ENCODE results near the gene PNMA6F.
"Not testable (repeated sequence)": the region's sequence is repeated elsewhere in the genome, so short reads cannot be mapped to it uniquely, and the experiment has no call there.

PNMA6F gene

DNA sequence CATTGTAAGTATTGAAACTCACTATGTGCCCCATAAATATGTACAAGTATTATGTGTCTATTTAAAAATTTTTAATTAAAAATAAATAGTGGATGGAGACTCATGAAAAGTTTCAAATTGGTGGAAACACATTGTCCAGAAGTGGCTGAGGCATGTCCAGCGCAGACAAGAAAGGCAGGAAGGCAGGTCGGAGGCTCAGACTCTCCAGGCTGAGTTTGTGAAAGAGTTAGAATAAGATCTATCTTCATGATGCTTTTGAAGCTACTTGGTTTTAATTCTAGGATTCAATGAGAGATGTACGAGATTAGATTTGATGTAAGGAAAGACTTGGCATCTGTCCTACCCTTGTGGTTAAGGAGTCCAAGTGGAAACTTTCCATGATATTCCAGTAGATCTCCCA is 19.8 kb downstream of the PNMA6F start:
- DNase-seq = no peak

DNA sequence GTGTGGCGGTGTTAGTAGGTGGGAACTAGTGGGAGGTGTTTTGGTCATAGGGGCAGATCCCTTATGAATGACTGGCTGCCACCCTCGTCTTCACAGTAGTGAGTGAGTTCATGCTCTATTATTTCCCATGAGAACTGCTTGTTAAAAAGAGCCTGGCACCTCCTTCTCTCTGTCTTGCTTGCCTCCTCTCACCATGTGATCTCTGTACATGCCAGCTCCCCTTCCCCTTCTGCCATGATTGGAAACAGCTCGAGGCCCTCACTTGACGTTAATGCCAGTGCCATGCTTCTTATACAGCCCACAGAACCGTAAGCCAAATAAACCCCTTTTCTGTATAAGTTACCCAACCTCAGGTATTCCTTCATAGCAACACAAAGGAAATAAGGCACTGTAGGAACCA is 21.7 kb downstream of the PNMA6F start:
- DNase-seq = no peak

DNA sequence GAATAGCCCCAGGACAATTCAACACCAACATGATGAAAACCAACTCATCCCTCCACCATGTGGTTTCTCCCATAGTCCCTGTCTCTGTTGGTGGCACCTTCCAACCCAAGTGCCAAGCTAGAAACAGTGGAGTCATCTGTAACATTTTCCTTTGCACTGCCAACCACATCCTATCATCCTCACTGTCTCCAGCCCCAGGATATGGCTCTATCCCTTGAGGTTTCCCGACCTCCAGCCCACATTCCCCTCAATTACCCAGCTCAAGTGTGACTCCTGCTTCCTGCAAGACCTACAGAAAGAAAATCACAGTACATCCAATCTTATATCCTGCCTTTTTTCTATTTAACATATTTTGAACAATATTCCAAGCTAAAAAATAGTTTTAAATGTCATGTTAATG is 24.2 kb downstream of the PNMA6F start:
- no peak for DNase-seq

DNA sequence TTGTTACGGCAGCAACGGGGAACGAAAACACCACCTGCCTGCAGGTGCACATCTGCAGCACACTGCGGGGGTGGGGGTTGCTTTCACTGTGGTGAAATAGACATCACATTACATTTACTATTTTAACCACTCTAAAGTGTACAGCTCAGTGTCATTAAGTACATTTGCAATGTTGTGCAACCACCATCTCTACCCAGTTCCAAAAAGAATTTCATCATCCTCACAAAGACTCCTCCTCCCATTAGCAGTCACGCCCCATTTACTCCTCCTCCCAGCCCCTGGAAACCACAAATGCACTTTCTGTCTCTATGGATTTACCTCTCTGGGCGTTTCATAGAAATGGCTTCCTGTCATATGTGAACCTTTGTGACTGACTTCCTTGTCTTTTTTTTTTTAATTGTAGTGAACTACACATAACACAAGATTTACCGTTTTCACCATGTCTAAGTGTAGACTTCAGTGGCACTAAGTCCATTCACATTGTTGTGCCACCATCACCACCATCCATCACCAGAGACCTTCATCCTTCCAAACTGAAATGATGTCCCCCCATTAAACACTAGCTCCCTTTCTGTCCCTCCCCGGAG is 28.0 kb downstream of the PNMA6F start:
- DNase-seq = not testable (repeated sequence)

DNA sequence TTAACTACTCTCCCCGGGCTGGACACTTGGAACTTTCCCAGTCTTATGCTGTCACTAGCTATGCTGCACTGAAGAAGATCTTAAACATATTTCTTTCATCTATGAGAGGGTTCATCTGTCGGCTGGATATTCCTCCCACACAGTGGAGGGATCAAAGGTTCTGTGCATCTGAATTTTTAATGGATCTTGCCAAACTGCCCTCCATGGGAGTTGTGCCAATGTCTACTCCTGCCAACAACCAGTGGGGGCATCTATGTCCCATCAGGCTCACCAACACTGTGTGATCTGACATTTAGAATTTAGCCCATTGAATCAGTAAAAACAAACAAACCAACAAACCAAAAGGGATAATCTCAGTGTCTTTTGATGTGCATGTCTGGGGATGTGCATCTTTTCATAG is 32.8 kb downstream of the PNMA6F start:
- not testable (repeated sequence) for DNase-seq

DNA sequence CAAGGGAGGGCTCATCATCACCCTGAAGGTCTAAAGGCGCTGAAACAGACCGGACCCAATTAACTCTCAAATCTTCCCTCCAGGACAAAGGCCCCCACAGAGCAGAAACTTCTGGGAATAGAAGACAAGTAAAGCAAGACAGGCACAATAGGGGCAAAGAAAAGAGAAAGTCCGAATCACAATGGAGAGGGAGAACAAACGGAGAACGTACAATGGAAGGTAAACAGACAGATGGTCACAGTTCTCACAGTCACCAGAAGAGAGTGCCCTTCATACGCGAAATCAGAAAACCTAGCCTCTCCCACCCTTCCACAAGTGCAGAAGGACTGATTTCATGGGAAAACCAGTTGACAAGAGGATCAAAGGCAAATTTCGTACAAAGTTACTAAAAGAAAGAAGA is 35.9 kb downstream of the PNMA6F start:
- not testable (repeated sequence) for DNase-seq

DNA sequence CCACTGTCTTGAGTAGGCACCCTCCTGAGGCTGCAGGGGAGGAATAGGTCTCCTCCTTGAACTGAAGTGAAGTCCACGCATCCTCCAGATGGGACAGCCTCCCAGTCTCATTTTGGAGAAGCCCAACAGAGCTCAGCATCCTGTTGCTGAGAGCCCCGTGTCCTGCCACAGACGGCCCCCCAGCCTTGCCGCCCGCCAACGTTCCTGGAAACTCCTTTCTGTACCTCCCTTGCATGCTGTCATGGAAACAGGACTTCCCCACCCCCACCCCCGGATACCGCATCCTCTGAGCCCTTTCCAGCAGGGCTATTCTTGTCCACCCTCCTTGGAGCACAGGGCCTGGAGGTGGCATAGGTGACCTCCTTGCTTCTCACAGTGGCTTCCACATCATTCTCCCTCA is 37.6 kb downstream of the PNMA6F start:
- DNase-seq = not testable (repeated sequence)

DNA sequence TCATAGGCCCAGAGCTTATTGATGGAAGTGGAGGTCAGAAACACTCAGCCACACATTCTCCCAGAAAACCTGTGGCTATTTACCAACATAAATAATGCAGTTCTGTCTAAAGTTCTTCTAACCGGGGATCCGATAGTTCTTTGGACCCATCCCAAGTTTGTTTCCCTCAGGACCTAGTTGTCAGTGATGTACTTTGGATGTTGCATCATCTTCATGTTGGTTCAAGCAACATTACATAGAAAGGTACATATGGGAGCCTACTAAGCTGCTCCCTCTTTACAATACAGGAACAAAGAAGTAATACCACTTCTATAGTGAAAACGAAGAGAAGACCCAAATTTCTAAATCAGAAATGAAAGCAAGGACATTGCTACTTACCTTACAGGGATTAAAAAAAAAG is 39.8 kb downstream of the PNMA6F start:
- DNase-seq = not testable (repeated sequence)

DNA sequence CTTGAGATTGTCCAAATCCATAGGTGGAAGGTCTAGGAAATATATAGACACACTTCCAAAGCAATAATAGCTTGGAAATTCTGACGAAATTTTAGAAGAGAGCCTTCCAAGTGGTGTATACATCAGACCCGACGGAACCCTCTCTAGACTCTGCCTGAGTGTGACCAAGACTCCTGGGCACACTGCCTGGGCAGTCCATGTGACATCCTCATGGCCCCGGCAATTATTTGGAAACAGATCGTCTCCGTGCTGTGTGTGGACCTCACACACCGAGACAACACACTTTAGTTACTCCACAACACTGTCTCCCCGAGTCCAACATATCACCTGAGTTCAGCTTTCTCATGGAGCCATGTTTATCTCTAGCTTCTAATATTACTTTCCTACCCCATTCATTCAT is 42.3 kb downstream of the PNMA6F start:
- not testable (repeated sequence) for DNase-seq

DNA sequence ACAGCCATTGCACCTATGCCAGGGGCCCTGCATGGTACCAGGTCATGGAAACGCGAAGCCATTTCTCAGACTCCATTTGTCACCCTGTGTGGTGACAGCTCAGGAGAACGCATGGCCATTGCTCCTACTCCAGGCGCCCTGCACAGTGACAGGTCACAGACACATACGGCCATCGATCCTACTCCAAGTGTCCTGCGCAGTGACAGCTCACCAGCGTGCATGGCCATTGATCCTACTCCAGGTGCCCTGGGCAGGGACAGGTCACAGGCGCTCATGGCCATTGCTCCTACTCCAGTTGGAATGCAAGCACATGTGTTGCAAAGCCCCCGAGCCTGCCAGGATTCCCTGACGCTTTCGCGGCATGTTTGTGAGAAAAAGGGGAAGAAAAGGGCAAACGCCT is 45.5 kb downstream of the PNMA6F start:
- not testable (repeated sequence) for DNase-seq

DNA sequence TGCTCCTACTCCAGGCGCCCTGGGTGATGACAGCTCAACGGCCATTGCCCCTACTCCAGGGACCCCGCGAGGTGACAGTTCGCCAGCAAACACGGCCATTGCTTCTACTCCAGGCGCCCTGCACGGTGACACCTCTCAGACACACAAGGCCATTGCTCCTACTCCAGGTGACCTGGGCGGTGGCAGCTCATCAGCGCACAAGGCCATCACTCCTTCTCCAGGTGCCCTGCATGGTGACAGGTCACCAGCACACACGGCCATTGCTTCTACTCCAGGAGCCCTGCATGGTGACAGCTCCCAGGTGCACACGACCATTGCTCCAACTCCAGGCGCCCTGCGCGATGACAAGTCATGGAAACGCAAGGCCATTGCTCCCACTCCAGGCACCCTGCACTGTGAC is 46.1 kb downstream of the PNMA6F start:
- not testable (repeated sequence) for DNase-seq

DNA sequence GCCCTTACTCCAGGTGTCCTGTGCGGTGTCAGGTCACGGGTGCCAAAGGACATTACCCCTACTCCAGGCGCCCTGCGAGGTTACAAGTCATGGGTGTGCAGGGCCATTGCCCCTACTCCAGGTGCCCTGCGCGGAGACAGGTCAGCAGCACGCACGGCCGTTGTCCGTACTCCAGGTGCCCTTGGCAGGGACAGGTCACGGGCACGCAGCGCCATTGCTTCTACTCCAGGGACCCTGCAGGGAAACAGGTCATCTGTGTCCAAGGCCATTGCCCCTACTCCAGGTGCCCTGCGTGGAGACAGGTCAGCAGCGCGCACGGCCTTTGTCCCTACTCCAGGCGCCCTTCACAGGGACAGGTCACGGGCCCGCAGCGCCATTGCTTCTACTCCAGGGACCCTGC is 49.0 kb downstream of the PNMA6F start:
- not testable (repeated sequence) for DNase-seq

DNA sequence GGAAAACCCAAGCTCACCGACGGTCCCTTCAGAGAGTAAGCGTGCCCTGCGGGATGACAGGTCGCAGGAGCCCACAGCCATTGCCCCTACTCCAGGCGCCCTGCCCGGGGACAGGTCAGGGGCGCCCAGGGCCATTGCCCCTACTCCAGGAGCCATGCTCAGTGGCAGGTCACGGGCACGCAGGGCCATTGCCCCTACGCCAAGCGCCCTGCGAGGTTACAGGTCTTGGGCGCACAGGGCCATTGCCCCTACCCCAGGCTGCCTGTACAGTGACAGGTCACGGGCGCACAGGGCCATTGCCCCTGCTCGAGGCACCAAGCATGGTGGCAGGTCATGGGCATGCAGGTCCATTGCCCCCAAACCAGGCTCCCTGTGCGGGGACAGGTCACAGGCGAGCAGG is 49.5 kb downstream of the PNMA6F start:
- DNase-seq = not testable (repeated sequence)

All from NCI-H2081 (cell line).